Caco-2 (cell line): ENCODE measurements around the gene CLSTN2. TPM values are rescaled to one million over a fixed set of nuclear protein-coding genes. Genes with fewer than 3 reads are reported as not detected.

Experiments used
- BruUV-seq: library from RNA; stranded (reverse); fragments of 400-500 nt; replicated peaks from 2 replicates; lab custom pipeline; 2021; lab: Mats Ljungman, UMichigan
- CTCF ChIA-PET: fragments of 300-600 bp; sonication (Branson Sonifier 250); formaldehyde crosslinking; loops from one replicate; lab custom pipeline; 2022; ENCODE audit warnings: antibody characterized with exemption; lab: Charles Lee
- POLR2A ChIA-PET: fragments of 300-600 bp; sonication (Branson Sonifier 250); formaldehyde crosslinking; loops from one replicate; lab custom pipeline; 2022; ENCODE audit warnings: antibody characterized with exemption; lab: Charles Lee
- DNase-seq, 2 experiments: peaks; one replicate each; pipeline versions ENCODE4 v3.0.0 to v3.0.0-alpha.2; 2020 to 2022
- H3K27me3 ChIP-seq: replicated peaks from 2 replicates; pipeline ENCODE4 v1.6.0; 2011; ENCODE audit warnings: low read length; ENCODE audit not compliant: control insufficient read depth, insufficient read depth
- H3K36me3 ChIP-seq: 2 replicates; pipeline ENCODE4 v1.5.1; 2011; ENCODE audit warnings: low read length; ENCODE audit not compliant: control insufficient read depth, insufficient read depth
- H3K4me1 ChIP-seq: fragments of 250-450 bp; sonication (Bioruptor Pico); 2 replicates; pipeline ENCODE4 v1.5.1; 2020; ENCODE audit warnings: mild to moderate bottlenecking
- H3K4me3 ChIP-seq: 2 replicates; pipeline ENCODE4 v1.5.1; 2011; ENCODE audit warnings: low read depth, mild to moderate bottlenecking, control low read depth, low read length
- H3K9me3 ChIP-seq: fragments of 250-450 bp; sonication (Bioruptor Pico); 2 replicates; pipeline ENCODE4 v1.5.1; 2020; ENCODE audit warnings: mild to moderate bottlenecking, moderate library complexity
- H3K27ac Mint-ChIP-seq: one replicate; pipeline ENCODE4 v1.8.0; 2022; ENCODE audit warnings: mixed read lengths; ENCODE audit not compliant: unreplicated experiment
- H3K27me3 Mint-ChIP-seq: one replicate; pipeline ENCODE4 v1.8.0; 2022; ENCODE audit warnings: mixed read lengths; ENCODE audit not compliant: insufficient read depth, unreplicated experiment
- H3K36me3 Mint-ChIP-seq: one replicate; pipeline ENCODE4 v1.8.0; 2022; ENCODE audit warnings: mild to moderate bottlenecking, mixed read lengths; ENCODE audit not compliant: insufficient read depth, unreplicated experiment
- H3K4me1 Mint-ChIP-seq: one replicate; pipeline ENCODE4 v1.8.0; 2022; ENCODE audit warnings: low read depth, mixed read lengths; ENCODE audit not compliant: unreplicated experiment
- H3K4me3 Mint-ChIP-seq: one replicate; pipeline ENCODE4 v1.8.0; 2022; ENCODE audit warnings: mild to moderate bottlenecking, moderate library complexity, mixed read lengths; ENCODE audit not compliant: unreplicated experiment
- H3K9me3 Mint-ChIP-seq: one replicate; pipeline ENCODE4 v1.8.0; 2022; ENCODE audit warnings: mixed read lengths; ENCODE audit not compliant: unreplicated experiment
- CTCF ChIP-seq, 2 experiments: fragments of 200-600 bp in 1 of 2; IDR thresholded peaks; 1 replicate in 1 of 2; 2 replicates in 1 of 2; pipeline versions ENCODE4 v1.5.1 to v1.8.0; 2011 to 2022; ENCODE audit warnings: antibody characterized with exemption in 1 of 2, control low read depth in 1 of 2, inconsistent platforms in 1 of 2, low read depth in 1 of 2, low read length in 1 of 2, mild to moderate bottlenecking in 1 of 2, moderate library complexity in 1 of 2; ENCODE audit not compliant: insufficient read depth in 1 of 2, severe bottlenecking in 1 of 2, unreplicated experiment in 1 of 2
- intact Hi-C: fragments of 100-400 bp; cut with micrococcal nuclease; formaldehyde crosslinking; loops from one replicate; pipeline ENCODE4 v1.10.0; 2022; ENCODE audit not compliant: unreplicated experiment
- total RNA-seq: library from RNA; stranded (reverse); gene quantifications from 2 replicates; pipeline ENCODE4 v1.2.3, GENCODE V29; 2022

Gene CLSTN2
- total RNA-seq, 1 experiment from 2014 or later = 26.1 TPM

DNA sequence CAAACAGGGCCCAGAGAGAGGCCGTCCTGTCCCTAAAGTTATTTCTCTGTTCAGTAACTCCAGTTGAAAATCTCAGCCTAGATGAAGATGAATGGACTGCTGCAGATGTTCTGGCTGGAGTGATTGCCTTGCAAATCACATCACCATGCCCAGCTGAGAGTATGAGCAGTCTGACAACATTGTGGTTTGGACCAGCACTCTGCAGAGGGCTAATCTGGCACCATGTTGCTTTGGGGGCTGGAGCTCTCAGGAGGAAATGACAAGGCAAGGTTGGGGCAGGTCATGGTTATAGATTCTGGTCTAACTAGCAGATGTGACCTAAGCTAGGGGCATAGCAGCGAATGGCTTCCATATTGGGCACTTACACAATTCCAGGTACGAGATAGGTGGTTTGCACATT is 314.2 kb downstream of the CLSTN2 start:
- no peaks in the 10 kb centered on the region for H3K27me3 Mint-ChIP-seq
- peaks cover 21% of the 10 kb centered on the region for H3K4me1 Mint-ChIP-seq
- no peak for TF ChIP-seq CTCF (IDR thresholded peaks at IDR 0.05; ENCODE audit: insufficient read depth in 1 of 2, low read depth in 1 of 2, low read length in 1 of 2, severe bottlenecking in 1 of 2, unreplicated experiment in 1 of 2)
- intact Hi-C loops = no loop called here
- CTCF ChIA-PET = no interaction called here
- no peak for DNase-seq
- H3K9me3 Mint-ChIP-seq = no peaks in the 10 kb centered on the region
- Histone ChIP-seq H3K4me1 (peaks cover 15% of the 10 kb centered on the region), H3K9me3 (no peaks in the 10 kb centered on the region), H3K36me3 (no peaks in the 10 kb centered on the region), H3K27me3 (no peaks in the 10 kb centered on the region), H3K4me3 (no peak overlapping the region)
- H3K4me3 Mint-ChIP-seq = no peak overlapping the region
- POLR2A ChIA-PET = no interaction called here
- no peak overlapping the region for H3K27ac Mint-ChIP-seq
- no peaks in the 10 kb centered on the region for H3K36me3 Mint-ChIP-seq
- no TSS peak for BruUV-seq

DNA sequence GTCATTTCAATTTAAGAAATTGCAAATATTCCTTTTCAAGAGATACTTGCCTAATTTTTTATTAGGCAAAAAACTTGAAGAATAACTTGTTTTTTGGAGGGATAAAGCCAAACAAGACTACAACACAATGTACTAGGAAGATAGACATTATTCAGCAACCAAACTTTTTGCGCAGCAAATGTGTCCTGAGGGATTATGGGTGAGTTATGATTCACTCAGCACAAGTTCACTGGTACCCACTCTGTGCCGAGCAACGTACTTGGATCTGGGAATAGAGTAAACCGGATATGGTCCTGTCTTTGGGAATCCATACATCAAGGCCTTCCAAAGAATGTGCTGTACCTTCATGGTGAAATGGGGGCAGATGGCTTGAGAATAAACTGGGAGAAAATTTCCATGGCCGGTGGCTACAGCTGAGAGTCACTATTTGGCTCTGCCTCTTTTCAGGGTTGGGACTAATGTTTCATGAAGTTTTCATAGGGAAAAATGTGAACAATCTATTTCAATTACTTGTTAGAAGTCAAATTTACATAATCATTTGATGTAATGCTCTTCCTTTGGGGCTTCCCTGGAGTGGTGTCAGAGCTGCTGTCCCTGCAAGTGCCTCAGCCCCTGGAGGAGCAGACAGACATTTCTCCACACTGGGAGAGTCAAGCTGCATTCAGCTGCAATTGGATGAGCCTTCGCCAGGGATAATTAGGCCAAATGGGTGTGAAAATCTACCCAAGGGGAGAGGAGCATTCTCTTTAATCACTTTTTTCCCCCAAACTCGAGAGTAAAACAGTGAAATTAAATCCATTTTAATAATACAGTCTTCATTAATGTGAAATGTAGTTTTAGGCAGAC is 315.2 kb downstream of the CLSTN2 start:
- no peak for TF ChIP-seq CTCF (IDR thresholded peaks at IDR 0.05; ENCODE audit: insufficient read depth in 1 of 2, low read depth in 1 of 2, low read length in 1 of 2, severe bottlenecking in 1 of 2, unreplicated experiment in 1 of 2)
- no peak overlapping the region for H3K27ac Mint-ChIP-seq
- no peak overlapping the region for H3K4me3 ChIP-seq
- intact Hi-C loops = no loop called here
- H3K9me3 ChIP-seq = no peaks in the 10 kb centered on the region
- no peaks in the 10 kb centered on the region for H3K36me3 Mint-ChIP-seq
- POLR2A ChIA-PET = no interaction called here
- no peak overlapping the region for H3K4me3 Mint-ChIP-seq
- H3K9me3 Mint-ChIP-seq = no peaks in the 10 kb centered on the region
- no TSS peak for BruUV-seq
- CTCF ChIA-PET = no interaction called here
- no peaks in the 10 kb centered on the region for H3K27me3 Mint-ChIP-seq
- peaks cover 15% of the 10 kb centered on the region for H3K4me1 ChIP-seq
- DNase-seq = no peak
- H3K27me3 ChIP-seq = no peaks in the 10 kb centered on the region
- H3K36me3 ChIP-seq = no peaks in the 10 kb centered on the region
- H3K4me1 Mint-ChIP-seq = peaks cover 21% of the 10 kb centered on the region

- CTCF ChIA-PET = no interaction called here
- Mint-ChIP-seq H3K9me3 (no peaks in the 10 kb centered on the region), H3K27ac (no peak overlapping the region), H3K4me3 (no peak overlapping the region), H3K36me3 (no peaks in the 10 kb centered on the region), H3K27me3 (no peaks in the 10 kb centered on the region), H3K4me1 (peaks cover 21% of the 10 kb centered on the region)
- POLR2A ChIA-PET = no interaction called here
- no peak for DNase-seq
- TF ChIP-seq CTCF (IDR thresholded peaks at IDR 0.05; ENCODE audit: insufficient read depth in 1 of 2, low read depth in 1 of 2, low read length in 1 of 2, severe bottlenecking in 1 of 2, unreplicated experiment in 1 of 2) = no peak
- H3K9me3 ChIP-seq = no peaks in the 10 kb centered on the region
- peaks cover 15% of the 10 kb centered on the region for H3K4me1 ChIP-seq
- no TSS peak for BruUV-seq
- intact Hi-C loops = no loop called here
- H3K4me3 ChIP-seq = no peak overlapping the region
- H3K27me3 ChIP-seq = no peaks in the 10 kb centered on the region
- no peaks in the 10 kb centered on the region for H3K36me3 ChIP-seq
Measured at GRCh38 chr3:140250945-140251344, 316.0 kb downstream of the CLSTN2 start.
